ENCODE data around the gene RPP30. TPM values are rescaled to one million over a fixed set of nuclear protein-coding genes. Genes with fewer than 3 reads are reported as not detected.

RPP30 gene
- 32.9 TPM for total RNA-seq

DNA sequence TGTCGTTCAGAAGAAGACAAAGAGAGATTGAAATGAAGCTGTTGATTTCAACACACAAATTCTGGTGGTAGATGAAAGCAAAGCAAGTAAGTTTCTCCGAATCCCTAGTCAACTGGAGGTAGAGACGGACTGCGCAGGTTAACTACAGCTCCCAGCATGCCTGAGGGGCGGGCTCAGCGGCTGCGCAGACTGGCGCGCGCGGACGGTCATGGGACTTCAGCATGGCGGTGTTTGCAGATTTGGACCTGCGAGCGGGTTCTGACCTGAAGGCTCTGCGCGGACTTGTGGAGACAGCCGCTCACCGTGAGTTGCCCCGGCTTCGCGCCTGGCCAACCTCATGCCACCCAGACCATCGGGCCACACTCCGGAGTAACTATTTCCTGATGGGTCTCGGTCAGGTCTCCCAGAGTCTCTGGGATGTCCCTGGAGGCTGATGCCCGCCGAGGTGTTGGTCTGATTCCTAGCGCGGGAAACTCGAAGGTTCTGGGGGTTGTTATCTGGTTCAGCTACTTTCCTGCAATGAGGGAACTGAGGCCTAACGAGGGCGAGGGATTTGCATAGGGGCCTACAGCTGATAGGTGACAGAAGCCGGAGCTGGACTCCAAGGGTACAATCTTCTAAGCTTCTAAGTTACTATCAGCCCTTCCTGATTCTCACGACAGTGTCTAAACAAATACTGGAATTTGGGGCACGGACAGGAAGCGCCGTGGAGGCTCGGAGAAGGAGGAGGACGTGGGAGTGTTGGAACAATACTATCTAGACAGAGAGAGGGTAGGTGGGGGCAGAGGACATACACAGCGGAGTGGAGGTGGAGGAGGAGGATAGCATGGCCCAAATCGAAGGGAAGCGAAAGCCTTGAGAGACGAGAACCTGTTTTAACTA lies at the start of gene RPP30:
RPP30 (plus strand) TSS at position 209 of the 882 bp plus-strand sequence; CDS start at position 222, 13 bp downstream.
- DNase-seq (ENCODE audit: low spot score) = peak; percentile 89

DNA sequence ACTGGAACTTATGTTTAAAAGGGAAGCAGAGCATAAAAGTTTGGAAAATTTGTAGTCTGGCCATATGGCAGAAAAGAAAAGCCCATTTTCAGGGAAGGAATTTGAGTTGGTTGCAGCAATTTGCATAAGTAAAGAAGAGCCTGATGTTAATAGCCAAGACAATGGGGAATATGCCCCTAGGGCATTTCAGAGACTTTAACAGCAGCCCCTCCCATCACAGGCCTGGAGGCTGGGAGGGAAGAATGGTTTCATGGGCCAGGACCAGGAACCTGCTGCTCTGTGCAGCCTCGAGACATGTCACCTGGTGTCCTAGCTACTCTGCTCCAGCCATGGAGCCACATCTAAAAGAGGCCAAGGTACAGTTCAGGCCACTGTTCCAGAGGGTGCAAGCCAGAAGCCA lies 49.3 kb upstream of the RPP30 start:
- DNase-seq (ENCODE audit: low spot score) = no peak

DNA sequence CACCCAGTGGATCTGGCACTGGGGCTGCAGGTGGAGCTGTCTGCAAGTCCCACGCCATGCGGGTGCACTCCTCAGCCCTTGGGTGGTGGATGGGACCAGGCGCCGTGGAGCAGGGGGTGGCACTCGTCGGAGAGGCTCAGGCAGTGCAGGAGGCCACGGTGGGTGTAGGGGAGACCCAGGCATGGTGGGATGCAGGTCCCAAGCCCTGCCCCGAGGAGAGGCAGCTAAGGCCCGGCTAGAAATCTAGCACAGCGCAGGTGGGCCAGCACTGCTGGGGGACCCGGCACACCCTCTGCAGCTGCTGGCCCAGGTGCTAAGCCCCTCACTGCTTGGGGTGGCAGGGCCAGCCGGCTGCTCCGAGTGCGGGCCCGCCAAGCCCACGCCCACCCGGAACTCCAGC lies 39.7 kb upstream of the RPP30 start:
- DNase-seq (ENCODE audit: low spot score) = no peak

DNA sequence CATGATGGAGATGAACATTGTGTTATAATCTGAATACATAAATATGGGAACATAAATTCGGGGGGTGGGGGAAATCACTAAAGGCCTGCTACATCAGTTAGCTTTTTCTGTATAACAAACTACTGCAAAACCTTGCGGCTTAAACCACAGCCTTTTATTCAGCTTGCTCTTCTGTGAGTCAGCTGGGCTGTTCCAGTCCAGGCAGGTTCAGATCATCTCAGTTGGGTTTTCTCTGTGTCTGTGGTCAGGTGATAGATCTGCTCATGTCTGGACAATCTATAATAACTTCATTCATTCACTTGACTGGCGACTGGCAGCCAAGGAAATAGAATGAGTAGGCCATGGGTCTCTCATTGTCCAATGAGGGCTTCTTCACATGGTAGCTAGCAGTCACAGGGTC lies 37.4 kb upstream of the RPP30 start:
- DNase-seq (ENCODE audit: low spot score) = no peak

DNA sequence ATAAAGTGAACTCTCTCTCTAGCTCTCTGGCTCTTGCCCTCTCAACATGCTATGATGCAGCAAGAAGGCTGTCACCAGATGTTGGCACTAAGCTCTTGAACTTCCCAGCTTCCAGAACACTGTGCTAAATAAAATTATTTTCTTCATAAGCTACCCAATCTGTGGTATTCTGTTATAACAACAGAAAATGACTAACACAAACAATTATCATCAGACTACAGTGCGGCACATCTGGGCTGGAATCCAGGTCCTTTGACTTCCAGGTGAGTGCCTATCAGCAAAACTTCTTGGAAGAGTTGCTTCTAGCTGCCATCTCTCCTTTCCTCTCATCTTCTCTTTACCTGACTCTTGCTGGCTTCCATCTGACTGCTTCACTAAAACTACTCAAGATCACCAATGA lies 34.3 kb upstream of the RPP30 start:
- DNase-seq (ENCODE audit: low spot score) = no peak

DNA sequence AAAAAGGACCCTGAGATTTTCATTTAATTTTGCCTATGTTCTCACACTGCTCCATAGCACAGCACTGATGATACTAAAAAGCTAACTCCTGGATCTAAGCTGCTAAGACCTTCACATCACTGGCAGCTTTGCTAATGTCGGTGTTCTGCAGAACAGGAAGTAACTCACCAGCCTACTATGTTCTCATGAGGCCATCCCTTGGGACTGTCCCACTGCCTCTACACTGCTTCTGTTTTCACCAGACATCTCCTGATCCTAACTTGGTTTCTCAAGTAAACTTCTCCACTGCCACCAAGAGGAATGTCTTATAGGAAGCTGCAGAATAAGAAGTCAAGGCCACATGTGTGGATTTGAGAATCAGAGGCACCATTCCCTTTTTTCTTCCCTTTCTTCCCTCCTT lies 29.0 kb upstream of the RPP30 start:
- no peak for DNase-seq (ENCODE audit: low spot score)

DNA sequence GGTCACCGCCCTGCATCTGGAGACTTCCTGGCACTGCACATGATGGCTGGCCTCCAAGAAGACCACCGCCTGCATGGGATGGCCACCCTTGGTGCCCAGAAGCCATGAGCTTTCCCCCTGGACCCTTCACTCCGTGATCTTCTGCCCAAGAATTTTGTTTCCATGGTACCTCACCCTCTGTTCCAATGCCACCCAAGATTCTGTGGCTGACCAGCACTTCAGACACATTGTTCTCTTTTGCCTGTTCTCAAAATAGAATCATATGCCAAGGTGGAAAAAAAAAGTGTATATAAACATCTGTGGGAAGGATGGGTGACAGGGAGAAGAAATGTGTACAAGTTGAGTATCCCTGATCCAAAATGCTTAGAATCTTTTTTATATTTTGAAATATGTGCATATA lies 26.0 kb upstream of the RPP30 start:
- DNase-seq (ENCODE audit: low spot score) = no peak

DNA sequence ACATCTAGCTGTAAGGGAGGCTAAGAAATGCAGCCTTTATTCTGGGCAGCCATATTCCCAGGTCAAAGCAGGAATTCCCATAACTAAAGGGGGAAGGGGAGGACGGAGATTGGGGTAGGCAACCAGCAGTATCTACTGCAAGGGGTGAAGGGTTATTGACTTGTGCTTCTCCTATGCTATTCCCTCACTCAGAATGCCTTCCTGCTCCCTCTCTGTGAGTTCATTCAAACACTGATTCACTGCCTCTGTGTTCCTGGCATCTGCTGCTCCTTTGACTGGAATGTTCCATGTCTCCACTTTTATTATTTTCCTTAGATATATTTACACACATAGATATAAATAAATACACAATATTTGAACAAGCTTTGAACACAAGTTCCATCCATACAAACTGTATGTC lies 25.0 kb upstream of the RPP30 start:
- no peak for DNase-seq (ENCODE audit: low spot score)

DNA sequence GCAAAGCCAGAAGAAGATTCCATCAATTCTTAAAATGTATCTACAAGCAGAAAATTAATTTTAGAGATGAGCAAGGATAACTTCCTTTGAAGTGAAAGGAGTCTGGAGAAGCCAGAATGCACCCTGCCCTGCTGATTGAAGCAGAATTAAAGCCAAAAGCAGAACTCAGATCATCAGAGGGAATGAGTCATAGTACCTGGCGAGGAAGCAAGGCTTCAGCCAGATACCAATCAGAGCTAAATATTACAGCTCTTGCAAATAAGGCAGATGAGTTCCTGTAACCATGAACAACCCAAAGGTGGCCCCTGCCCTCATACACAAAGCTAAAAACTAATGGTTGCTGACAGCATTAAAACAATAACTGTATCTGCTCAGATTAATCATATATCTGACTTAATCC lies 24.3 kb upstream of the RPP30 start:
- DNase-seq (ENCODE audit: low spot score) = no peak

DNA sequence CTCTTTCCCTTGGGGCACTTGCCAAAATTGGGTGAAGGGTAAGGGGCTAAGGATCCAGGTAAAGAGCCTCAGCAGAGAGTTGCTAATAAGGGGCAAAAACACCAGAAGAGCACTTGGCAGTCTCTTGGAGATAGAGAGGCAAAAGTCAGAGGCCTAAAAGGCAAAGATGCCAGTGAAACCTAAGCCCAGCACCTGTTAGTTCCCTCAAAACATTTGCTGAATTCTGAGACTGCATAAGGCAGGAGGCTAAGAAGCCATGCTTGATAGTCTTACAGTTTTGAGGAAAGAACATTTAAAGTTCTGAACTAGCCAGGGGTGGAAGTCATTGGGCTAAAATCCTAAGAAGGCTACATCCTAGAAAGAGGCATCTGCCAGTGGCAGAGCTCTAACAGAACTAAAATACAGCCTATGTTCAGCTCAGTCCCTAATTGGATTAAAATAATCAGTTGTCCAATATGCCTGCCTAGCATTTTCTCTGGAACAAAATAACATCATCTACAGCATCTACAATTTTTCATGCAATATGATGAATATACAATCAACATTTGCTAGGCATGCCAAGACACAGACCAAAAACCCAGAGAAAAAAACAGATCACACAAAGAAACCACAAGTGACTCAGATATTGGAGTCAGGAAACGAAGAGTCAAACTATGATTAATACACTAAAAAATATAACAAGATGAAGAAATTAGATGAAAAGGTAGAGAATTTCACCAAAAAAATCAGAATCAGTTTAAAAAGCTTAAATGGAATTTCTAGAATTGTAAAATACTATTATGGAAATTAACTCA lies 21.6 kb upstream of the RPP30 start:
- no peak for DNase-seq (ENCODE audit: low spot score)

DNA sequence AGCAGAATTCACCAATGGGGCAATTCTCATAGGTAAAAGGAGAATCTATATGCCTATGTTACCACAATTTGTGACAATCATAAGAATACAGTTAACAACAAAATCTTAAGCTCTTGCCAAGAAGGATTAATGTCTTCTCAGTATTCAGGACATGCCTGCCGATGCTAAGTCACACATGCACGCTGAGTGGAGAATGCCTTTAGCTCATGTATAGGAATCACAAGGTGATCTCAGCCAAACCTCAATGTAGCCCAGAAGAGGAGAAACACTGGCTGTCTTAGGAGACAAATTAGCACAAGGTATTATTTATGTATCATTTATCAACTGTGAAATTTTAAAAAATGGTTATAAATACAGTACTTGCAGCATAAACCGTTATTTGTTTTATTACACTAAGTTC lies 16.6 kb upstream of the RPP30 start:
- no peak for DNase-seq (ENCODE audit: low spot score)

DNA sequence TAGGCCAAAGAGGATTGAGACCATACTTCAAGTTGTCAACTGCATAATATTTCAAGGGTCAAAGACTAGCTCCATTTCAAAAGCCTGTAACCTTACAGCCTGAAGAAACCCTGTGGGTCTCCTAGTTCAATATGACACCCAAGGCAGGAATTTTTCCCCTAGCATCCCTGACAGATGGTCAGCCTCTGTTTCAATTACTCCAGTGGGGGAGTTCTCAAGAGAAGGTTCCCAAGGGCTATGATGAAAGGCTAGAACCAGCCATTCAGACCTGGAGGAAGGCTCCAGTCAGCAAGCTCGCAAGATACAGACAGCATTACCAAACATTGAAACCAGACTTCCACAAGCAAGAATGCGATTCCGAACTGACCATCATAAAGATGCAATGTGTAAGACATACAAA lies 15.5 kb upstream of the RPP30 start:
- no peak for DNase-seq (ENCODE audit: low spot score)

DNA sequence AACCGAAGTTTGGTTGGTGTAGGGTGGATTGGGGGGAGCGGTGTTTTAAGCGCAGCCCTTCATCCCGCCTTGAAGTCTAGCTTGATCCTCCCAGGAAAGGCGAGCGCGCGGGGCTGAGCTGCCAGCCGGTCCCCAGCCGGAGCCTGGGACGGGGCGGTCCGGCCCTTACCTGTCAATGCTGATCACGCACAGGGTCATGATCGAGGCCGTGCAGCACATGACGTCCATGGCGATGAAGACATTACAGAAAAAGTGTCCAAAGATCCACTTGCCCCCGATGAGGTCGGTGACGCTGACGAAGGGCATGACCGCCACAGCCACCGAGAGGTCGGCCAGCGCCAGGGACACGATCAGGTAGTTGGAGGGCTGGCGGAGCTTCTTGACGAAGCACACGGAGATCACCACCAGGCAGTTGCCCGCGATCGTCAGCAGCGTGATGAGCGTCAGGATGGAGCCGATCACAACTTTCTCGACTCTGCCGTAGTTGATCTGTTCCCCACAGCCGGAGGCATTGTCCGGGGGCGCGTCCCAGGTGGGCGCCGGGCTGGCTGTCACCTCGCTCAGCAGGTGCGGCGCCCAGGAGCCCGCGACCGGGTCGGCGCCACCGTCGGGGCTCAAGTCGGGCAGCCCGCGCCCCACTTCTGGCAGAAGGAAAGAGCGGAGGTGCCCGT lies 14.7 kb upstream of the RPP30 start:
- no peak for DNase-seq (ENCODE audit: low spot score)

DNA sequence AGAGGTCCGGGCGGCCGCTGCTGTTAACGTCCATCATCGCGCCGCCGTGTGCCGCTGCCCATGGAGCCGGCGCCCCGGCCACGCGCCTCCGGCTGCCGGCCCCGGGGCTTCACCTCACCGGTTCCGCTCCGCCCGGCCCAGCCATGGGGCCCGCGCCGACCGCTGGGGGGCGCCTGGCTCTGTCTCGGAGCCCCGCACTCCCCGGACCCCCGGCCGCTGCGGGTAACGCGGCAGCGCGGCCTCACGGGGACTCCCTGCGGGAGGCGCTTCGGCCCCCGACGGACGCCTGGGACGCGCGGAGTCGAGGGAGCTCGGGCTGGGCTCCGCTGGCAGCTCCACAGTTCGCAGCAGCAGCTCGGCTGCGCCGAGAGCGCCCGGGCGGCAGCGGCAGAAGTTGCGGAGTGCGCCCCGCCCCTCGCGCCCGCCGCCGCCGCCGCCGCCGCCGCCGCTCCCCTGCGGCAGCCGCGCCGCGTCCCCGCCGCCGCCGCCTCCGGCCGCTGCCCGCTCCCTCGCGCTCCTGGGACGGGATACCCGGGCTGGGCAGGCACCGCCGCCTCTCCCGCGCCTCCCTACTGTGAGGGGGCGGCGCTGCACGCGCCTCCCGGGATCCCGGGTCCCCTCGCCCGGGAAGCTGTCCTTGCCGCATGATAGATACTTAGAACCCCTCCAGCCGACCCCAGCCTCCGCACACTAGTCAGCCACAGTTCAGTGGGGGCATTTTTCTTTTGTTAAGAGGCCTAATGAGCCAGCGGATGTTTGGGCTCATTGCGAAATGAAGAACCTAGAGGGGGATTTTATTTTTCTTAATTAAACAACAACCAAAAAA lies 13.9 kb upstream of the RPP30 start, which contains the start of gene HTR7:
HTR7 (minus strand) TSS at position 405 of the 826 bp plus-strand sequence; CDS start at position 37, 368 bp downstream.
- no peak for DNase-seq (ENCODE audit: low spot score)

DNA sequence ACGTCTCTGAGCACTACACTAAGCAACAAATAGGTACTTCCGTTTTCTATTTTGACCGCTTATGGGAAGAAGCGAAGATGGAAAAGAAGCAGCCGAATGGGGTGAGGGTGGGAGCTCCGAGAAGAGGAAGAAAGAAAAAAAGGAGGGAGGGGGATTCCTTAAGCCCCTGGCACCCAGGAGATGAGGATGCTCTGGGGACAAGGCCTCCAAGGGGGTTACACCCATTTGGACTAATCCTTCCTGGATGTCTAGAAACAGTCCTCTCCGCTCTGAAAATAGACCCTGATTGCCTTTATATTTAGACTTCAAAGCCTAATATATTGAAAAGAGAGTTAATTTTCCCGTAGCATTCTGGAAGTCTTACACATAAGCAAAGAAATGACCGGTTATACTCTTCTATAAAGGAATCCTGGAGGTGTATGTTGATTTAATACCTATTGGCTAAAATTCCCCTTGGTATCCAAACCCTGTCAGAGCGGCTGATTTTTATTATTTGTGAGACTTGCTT lies 13.3 kb upstream of the RPP30 start:
- no peak for DNase-seq (ENCODE audit: low spot score)

DNA sequence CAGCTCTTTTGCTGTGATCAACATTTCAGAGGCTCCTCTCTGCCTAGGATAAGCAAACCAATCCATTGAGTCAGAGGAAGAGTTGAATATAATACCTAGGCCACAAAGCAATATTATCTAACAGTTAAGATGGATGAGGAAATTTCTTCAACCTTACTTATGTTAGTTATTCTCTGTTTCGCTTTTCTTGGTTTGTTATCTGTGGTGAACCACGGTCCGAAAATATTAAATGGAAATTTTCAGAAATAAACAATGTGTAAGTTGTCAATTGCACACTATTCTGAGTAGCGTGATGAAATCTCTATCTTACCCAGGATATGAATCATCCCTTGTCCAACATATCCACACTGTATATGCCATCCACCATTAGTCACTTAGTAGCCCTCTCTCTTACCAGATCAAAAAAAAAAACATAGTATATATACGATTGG lies 12.4 kb upstream of the RPP30 start:
- no peak for DNase-seq (ENCODE audit: low spot score)

DNA sequence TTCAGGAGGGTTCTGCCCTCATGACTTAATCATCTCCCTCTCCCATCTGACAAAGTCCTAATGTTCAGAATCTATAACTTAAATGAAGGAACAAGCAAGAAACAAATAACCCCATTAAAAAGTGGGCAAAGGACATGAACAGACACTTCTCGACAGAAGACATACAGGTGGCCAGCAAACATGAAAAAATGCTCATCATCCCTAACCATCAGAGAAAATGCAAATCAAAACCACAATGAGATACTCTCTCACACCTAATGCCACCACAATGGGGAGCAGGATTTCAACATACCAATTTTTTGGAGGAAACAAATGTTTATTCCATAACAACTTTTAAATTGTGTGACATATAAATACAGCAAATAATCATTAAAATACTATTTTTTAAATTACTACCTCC lies 11.0 kb upstream of the RPP30 start:
- DNase-seq (ENCODE audit: low spot score) = no peak

DNA sequence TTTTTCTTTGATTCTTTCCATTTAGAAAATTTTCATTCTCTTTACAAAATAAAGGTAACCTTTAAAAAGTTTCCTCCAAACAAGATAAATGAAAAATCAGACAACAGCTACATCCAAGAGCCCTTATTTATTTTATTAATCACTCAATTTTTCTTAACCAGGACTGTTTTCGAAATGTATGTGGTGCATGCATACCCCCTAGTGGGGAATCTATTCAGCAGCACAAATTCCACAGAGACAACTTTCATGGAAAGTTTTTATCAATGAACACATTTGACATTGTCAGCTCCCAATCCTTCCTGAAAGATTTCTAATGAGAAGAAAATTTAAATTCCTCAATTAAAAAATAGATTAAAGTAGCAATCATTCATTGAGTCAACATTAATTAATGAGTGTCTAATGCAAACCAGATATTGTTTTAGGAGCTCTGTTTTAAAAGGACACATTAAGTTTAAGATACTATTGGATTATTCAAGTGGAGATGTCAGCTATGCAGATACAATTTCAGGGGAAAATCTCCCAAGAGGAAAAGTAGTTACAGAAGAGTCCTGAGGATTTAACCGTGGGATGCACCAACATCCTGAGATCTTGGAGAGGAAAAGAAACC lies 8.8 kb upstream of the RPP30 start:
- no peak for DNase-seq (ENCODE audit: low spot score)

DNA sequence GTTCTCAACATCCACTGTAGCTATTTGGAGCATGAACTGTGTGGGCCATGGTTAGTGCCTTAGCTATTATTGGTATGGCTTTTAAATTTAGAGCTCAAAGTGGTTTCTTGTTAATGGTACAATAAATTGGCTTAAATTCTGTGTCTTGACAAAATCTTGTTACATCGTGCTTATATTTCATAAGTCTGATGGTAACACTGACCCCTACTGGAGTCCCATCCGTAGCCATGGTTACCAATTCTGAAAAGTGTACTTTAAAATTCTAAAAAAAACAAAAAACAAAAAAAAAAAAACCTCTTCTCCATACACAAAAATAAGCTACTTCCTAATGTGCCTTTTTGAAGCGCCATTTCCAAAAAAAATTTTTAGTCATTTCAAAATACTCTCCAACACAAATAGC lies 6.4 kb upstream of the RPP30 start:
- DNase-seq (ENCODE audit: low spot score) = no peak

DNA sequence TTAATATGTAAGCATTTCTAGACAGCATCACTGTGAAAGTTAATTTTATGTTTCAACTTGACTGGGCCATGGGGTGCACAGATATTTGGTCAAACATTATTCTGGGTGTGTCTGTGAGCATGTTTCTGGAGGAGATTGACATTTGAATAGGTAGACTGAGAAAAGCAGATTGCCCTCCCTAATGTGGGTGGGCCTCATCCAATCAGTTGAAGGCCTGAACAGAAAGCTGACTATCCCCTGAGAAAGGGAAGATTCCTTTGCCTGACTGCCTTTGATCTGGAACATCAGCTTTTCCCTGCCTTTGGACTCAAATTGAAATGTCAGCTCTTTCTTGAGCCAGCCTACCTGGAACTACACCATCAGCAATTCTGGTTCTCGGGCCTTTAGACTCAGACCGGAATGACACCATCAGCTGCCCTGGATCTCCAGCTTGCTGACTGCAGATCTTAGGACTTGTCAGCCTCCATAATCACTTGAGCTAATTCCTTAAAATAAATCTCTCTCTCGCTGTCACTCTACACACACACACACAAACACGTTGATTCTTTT lies 5.7 kb upstream of the RPP30 start:
- DNase-seq (ENCODE audit: low spot score) = no peak

Measured in ureter (tissue), 1 donor.